SK-N-MC (cell line): Measurements from ENCODE around the gene UBE2G2.

ENCODE experiments used
- EZH2 ChIP-seq: fragments of 200-600 bp; sonication (generic); IDR thresholded peaks from one replicate; pipeline ENCODE4 v1.6.1; 2017; ENCODE audit warnings: antibody characterized with exemption
- FOXP2 ChIP-seq: optimal IDR thresholded peaks from 2 replicates; pipeline ENCODE3; 2011; ENCODE audit warnings: mild to moderate bottlenecking, moderate library complexity; ENCODE audit not compliant: insufficient read depth; ENCODE audit errors: extremely low read length, control extremely low read depth

- TF ChIP-seq FOXP2 (peak; percentile 12), EZH2 (no peak)
Observed at GRCh38 chr21:44773291-44773932, 28.2 kb downstream of the UBE2G2 start.
